Uterus (tissue), 2 donors: ENCODE data around the gene PAM.

Experiments used
- POLR2A ChIP-seq, 2 donors: fragments of 450-650 bp; IDR thresholded peaks; one replicate each; pipeline ENCODE4 v1.6.1; 2016; ENCODE audit warnings: antibody characterized with exemption in 2 of 2, mild to moderate bottlenecking in 1 of 2, moderate library complexity in 1 of 2
- TF ChIP-seq, protein P1 (sequence below), 4 experiments: fragments of 200-600 bp in 2 of 4; fragments of 450-650 bp in 2 of 4; sonication (generic) in 2 of 4; IDR thresholded peaks; one replicate each; pipeline ENCODE4 v1.5.1; 2016 to 2019; ENCODE audit warnings: antibody characterized with exemption in 4 of 4, mild to moderate bottlenecking in 2 of 4, moderate library complexity in 1 of 4

DNA sequence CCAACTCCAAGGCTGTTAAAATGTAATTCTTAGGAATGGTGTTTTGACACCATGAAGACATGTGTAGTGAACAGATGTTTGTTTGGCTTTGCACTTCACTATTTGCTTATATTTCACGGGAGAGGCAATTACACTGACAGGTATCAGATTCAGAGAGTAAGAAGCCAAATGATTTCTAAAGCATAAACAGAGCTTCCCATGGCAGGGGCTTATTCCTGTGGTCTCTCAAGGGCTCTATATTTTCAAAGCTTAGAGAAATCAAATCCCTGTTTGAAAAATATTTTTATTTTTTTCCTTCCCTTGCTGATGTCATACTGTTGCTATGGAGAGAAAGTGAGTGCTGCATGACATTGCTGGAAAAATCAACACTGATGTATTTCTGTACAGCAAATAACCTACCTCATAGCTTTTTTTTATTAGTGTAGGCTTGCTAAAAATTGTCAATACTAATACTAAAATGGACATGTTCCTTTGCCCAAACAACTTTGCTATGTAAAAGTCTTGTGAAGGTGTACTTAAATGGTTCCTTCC is 203.4 kb downstream of the PAM start:
- TF ChIP-seq, protein P1, sequence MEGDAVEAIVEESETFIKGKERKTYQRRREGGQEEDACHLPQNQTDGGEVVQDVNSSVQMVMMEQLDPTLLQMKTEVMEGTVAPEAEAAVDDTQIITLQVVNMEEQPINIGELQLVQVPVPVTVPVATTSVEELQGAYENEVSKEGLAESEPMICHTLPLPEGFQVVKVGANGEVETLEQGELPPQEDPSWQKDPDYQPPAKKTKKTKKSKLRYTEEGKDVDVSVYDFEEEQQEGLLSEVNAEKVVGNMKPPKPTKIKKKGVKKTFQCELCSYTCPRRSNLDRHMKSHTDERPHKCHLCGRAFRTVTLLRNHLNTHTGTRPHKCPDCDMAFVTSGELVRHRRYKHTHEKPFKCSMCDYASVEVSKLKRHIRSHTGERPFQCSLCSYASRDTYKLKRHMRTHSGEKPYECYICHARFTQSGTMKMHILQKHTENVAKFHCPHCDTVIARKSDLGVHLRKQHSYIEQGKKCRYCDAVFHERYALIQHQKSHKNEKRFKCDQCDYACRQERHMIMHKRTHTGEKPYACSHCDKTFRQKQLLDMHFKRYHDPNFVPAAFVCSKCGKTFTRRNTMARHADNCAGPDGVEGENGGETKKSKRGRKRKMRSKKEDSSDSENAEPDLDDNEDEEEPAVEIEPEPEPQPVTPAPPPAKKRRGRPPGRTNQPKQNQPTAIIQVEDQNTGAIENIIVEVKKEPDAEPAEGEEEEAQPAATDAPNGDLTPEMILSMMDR (IDR thresholded peaks at IDR 0.05) = no peak
- no peak for TF ChIP-seq POLR2A (IDR thresholded peaks at IDR 0.05)
